ENCODE data around the gene DOCK11.
"Not testable (repeated sequence)": the region's sequence is repeated elsewhere in the genome, so short reads cannot be mapped to it uniquely, and the experiment has no call there.

The DOCK11 gene

GRCh38 chrX:118694638-118695037, 199.0 kb downstream of the DOCK11 start:
- no peak for DNase-seq (ENCODE audit: low spot score)

- peak; percentile 25 for DNase-seq (ENCODE audit: low spot score)
These were observed 203.0 kb downstream of the DOCK11 start for GRCh38 chrX:118698516-118699170.

- DNase-seq (ENCODE audit: low spot score): no peak
These were observed 207.1 kb downstream of the DOCK11 start for GRCh38 chrX:118702741-118703140.

- DNase-seq (ENCODE audit: low spot score): no peak
These were observed 211.1 kb downstream of the DOCK11 start for GRCh38 chrX:118706681-118707080.

DNA sequence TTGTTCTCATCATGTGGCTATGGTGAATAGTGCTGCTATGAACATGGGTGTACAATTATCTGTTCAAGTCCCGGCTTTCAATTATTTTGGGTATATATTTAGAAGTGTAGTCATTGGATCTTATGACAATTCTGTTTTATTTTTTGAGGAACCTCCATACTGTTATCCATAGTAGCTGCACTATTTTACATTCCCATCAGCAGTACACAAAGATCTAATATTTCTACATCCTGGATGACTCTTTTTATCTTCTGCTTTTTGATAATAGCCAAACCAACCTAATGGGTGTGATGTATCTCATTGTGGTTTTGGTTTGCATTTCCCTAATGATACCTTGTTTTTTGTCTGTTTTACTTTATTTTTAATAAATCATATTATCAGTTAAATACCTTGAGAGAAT, 218.9 kb downstream of the DOCK11 start:
- DNase-seq (ENCODE audit: low spot score): no peak

- DNase-seq (ENCODE audit: low spot score): not testable (repeated sequence)
These were observed 220.3 kb downstream of the DOCK11 start for GRCh38 chrX:118715917-118716316.

- not testable (repeated sequence) for DNase-seq (ENCODE audit: low spot score)
These were observed 221.2 kb downstream of the DOCK11 start for GRCh38 chrX:118716833-118717232.

GRCh38 chrX:118717678-118718391, 222.2 kb downstream of the DOCK11 start:
- no peak for DNase-seq (ENCODE audit: low spot score)

- DNase-seq (ENCODE audit: low spot score): no peak
These were observed 223.1 kb downstream of the DOCK11 start for GRCh38 chrX:118718737-118719136.

DNA sequence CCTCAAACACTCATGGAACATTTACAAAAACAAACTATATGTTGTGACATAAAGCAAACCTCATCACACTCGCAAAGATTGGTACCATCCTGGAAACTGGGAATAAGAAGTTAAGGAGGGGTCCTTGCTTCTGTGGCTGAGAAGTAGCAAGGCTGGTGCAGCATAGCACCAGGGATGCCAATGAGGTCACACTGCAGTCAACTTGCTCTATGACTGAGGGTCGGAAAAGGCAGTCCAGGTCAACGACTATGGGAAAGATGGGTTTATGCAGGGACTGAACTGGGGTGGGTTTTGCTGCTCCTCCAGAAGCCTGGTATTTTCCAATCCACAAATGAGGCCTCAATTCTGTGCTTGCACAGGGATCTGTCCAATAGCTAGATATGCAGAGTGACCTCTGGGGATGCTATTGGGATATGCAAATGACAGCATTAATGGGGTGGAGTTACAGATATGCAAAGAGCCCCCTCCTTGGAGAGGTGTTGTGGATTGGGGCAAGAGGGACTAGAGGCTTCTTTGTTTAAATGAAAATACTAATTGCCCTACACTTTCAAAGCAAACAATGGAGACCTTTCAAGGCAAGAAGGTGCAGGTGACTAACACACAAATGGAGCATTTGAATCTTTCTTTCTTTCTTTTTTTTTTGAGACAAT, 224.6 kb downstream of the DOCK11 start:
- DNase-seq (ENCODE audit: low spot score): no peak

DNA sequence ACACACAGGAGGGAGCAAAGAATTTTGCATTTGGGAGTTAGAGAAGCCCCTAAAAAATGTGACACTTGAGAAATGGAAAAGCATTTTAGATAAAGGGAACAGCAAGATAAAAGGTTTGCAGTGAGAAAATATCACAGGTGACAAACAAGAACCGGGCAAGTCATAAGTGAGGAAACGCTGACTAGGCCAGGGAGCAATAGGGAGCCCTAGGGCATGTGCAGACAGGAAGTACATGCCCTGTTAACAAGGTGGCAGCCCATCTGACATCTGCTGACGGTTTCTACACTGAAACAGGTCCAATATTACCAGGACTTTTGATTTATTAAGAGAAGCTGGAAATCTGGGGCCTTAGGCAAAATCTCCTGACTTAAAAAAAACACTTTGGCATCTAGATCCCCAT, 227.8 kb downstream of the DOCK11 start:
- no peak for DNase-seq (ENCODE audit: low spot score)

DNA sequence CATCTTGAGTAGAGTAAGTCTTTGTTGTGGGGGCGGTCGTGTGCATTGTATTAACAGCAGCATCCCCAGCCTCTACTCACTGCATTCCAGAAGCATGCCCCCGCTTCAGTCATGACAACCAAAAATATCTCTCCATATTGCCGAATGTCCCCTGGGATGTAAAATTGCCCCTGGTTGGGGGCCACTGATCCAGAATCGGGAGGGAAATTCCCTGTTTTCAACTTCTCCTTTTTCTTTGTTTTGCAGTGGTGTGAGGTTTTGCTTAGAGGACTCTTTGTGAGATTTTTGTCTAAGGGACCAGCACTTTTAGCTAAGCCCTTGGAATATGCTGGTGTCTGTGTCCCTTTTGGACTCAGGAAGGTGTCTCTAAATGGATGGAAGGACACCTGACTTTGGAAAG, 228.8 kb downstream of the DOCK11 start:
- DNase-seq (ENCODE audit: low spot score): no peak

GRCh38 chrX:118724775-118725174, 229.2 kb downstream of the DOCK11 start:
- DNase-seq (ENCODE audit: low spot score): no peak

- DNase-seq (ENCODE audit: low spot score): no peak
These were observed 230.8 kb downstream of the DOCK11 start for GRCh38 chrX:118726396-118726795.

GRCh38 chrX:118726887-118727685, 231.5 kb downstream of the DOCK11 start, which contains the start of gene IL13RA1:
IL13RA1 (plus strand) TSS chrX:118727606; CDS start chrX:118727639, 33 bp downstream.
- DNase-seq (ENCODE audit: low spot score): peak; percentile 44

DNA sequence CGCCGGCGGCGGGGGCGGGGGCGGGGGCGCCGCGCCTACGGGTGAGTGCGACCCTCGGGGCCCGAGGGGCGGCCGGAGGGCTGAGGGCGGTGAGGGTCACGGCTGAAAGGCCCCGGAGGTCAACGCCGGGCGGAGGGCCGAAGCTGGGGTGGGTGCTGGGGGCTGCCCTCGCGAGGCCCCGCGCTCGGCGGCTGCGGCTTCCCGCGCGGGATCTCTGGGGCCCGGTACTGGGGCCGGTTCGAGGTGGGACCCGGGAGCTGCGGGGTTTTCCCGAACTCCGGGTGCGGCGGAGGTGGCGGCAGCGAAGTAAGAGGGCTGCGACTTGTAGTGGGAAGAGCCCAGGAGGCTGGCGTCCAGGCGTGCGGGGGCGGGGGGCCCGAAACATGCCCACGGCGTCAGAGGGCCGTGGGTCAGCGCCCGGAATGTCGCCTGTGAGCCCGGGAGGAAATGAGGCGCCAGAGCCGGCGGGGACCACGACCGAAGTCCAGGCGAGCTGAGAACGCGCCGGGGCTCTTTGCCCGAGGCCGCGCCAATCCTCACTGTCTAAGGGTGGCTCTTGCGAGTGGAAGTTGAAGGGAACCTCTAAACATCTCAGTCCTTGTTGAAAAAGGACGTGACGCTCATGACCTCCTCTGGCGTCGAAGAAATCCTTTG, 232.2 kb downstream of the DOCK11 start:
- DNase-seq (ENCODE audit: low spot score): peak; percentile 54

GRCh38 chrX:118729042-118729652, 233.5 kb downstream of the DOCK11 start:
- no peak for DNase-seq (ENCODE audit: low spot score)

GRCh38 chrX:118730500-118731247, 235.1 kb downstream of the DOCK11 start:
- peak; percentile 63 for DNase-seq (ENCODE audit: low spot score)

DNA sequence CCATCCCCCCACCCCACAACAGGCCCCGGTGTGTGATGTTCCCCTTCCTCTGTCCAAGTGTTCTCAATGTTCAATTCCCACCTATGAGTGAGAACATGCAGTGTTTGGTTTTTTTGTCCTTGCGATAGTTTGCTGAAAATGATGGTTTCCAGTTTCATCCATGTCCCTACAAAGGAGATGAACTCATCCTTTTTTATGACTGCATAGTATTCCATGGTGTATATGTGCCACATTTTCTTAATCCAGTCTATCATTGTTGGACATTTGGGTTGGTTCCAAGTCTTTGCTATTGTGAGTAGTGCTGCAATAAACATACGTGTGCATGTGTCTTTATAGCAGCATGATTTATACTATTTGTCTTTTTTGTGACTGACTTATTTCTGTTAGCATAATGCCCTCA, 236.9 kb downstream of the DOCK11 start:
- not testable (repeated sequence) for DNase-seq (ENCODE audit: low spot score)

DNA sequence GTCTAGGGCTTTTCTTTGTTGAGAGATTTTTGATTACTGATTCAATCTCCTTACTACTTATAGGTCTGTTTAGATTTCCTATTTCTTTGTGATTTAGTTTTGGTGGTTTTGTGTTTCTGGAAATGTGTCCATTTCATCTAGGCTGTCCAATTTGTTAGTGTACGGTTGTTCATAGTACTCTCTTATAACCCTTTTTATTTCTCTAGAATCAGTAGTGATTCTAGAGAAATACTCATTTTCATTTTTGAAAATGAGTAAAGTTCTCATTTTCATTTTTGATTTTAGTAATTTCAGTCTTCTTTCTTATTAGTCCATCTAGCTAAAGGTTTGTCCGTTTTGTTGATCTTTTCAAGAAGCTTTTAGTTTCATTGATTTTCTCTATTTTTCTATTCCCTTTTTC, 239.3 kb downstream of the DOCK11 start:
- DNase-seq (ENCODE audit: low spot score): no peak

Measured in kidney capillary endothelial cell (primary cell).